CD4-positive, alpha-beta T cell treated with Interleukin-15 for 1 hour (primary cell): ENCODE data around the gene PDK2.

ENCODE experiments used
- DNase-seq: peaks from one replicate; pipeline ENCODE4 v3.0.0-alpha.2; 2020

The PDK2 gene

DNA sequence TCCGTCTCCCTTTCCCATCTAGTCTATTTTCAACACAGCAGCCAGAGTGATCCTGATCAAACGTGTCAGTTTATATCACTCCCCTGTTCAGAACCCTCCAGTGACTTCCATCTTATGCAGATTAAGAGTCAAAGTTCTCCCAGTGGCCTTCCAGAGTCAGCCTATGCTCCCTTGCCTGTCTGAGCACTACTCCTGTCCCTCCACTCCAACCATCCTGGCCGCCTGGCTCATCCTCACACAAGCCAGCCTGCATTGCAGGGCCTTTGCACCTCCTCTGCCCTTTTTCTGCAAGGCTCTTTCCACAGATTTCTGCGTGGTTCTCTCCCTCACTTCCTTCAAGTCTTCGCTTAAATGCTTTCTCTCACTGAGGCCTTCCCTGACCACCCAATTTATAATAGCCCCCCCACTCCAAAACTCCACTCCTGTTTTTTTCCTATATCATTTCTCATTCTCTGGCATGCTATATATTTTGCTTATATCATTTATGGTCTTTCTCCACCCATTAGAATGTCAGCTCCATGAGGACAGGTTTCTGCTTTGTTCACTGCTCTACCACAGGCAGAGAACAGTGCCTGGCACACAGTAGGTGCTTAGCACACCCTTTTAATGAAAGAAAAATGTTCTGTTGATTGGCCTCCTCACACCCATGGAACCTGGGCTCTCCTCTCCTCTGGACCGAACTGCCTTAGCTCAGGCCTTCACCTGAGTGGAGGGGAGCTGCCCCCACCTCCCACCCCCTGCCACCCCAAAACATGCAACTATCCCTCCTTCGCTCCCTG is 25.5 kb downstream of the PDK2 start:
- no peak for DNase-seq

DNA sequence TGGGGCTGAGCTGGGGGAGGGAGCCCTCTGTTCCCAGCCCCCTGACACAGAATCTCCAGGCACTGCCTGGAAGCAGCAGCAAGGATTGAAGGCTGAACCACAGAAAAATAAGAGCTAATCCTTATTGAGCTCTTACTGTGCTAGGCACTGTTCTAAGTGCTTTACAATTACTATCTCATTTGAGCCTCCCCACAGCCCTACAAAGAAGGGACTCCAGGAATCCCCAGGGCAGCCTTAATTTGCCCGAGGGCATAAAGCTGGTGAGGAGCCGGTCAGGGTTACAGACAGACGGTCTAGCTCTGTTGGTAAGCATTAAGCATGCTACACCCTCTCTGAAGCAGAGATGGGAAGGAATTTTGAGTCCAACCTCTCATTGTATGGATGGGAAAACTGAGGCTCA is 27.8 kb downstream of the PDK2 start:
- no peak for DNase-seq

DNA sequence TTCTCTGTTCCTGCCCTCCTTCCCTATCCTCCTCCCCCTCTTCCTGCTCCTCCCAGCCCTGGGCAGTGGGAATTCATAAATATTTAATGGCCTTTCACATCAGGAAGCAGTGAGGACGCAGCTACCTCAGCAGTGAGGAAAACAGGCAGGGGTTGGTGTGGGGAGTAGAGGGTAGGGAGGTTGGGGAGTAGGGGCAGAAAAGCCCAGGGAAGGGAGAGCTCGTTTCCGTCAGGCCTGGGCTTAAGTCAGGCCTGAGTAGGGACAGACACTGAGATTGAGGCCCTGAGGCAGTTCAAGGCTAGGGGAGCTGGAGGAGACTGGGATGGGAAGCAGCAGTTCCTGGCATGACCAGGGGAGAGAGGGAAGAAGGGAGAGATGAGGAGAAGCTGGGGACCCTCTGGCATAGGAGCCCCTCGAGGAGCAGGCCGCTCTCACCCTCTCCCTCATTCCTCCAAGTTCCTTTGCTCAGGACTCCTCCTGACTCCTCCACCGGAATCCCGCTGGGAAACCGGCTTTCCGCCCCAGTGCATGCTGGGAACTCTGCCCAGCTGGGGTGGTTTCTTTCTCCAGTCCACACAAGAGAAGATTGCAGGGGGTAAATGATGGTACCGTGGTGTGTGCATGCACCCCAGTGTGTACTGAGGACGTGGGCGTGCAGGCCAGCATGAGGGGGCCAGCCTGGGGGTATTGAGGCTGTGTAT is 28.6 kb downstream of the PDK2 start:
- DNase-seq = no peak

DNA sequence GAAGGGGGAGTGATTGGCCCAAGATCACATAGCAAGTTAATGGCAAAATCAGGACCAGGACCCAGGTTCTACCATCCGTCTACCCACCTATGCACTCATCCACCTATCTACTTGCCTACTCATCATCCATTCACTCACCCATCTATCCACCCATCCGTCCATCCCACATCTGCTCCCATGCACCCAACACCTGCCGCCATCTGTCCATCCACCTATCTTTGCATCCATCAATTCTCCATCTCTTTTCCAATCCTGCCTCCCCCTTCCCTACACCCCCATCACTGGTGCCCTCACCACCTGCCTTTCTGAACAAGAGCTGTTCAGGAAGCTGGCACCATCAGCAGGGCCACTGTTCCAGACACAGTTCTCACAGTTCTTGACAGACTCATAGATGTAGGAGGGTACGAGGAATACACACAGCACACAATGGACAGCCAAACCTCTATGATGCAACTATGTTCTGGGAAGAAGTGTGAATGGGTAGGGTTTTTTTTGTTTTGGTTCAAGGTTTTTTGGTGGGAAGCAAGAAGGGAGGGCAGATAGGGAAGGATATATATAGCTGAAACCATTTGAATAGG is 30.4 kb downstream of the PDK2 start:
- no peak for DNase-seq

DNA sequence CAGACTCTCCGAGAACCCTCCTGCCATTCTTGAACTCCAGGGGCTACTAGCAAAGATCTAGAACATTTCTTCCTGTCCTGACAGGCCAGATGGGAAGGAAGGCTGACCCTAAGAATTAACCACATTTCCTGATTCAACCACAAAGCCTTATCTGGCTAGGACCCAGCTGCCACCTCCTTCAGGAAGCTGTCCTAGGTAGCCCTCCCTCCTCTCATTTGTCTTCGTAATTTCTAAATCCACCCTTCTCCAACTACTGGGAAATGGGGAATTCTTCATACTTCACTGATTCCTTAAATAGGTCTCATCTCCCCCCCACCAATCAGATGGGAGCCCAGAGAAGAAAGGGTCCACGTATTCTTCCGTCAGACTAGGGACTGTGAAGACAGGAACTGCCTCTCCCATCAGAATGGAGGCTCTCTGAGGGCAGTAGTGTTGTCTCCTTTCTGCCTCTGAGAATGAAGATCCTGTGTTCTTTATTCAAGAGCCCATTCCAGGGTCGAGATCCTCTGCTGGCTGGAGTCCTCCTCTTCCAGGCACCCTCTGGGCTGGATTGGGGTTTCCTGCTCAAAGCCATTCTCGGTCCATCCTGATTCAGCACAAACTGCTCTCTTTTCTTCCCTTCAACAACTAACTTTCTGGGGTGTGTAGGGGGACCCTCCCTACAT is 32.7 kb downstream of the PDK2 start:
- no peak for DNase-seq

DNA sequence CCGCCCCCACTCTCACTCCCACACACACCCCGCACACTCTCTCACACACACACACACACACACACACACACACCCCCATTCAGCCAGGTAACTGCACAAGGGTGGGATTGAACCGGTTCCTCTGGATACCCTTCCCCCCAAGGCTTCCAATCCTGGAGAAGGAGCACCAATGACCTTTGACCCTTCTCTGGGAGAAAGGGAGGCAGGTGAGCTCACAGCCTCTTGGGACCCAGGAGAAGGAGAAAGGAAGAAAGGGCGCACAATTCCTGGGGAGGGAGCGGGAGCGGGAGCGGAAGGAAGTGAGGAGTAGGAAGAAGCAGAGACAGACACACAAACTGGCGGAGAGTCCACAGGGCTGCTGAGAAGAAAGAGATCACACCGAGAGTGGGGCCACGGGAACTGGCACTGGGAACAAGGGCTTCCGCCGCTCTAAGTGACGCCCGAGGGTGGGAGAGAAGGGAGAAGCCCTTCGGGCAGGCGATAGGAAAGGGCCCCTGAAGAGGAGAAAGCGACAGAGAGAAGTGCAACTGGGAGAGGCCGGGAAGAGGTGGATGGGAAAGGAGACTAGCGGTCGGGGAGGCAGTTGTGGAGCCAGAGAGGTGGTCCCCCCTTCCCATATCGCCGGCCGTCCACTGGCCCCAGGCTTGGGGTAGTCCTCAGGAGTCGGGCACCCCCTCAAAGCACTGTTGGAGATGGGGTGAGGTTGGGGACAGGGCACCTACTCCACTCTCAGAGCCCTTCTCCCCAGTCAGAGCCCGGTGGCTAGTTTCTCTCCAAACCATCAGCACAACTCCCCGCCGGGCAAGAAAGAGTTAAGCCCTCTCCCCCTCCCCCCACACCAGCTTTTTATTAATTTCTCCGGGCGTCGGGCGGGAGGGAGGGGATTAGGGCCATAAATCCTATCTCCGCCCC is 33.5 kb downstream of the PDK2 start:
- no peak for DNase-seq

DNA sequence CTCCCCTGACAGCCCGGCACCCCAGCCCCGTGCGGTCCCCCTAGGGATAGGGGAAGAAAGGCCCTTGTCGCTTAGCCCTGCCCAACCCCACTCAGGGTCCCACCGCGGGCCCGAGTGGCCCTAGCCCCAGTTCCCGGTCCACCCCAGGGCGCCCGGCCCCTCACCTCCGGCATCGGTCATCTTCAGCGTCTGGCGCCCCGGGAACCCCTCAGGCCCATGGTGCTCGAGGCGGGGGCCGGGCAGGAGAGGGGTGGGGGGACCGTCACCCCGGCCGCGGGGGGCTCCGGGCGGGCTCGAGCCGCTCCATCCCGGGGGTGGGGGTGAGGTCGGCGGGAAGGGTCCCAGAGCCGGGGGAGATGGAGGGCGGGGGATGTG is 34.2 kb downstream of the PDK2 start:
- no peak for DNase-seq

DNA sequence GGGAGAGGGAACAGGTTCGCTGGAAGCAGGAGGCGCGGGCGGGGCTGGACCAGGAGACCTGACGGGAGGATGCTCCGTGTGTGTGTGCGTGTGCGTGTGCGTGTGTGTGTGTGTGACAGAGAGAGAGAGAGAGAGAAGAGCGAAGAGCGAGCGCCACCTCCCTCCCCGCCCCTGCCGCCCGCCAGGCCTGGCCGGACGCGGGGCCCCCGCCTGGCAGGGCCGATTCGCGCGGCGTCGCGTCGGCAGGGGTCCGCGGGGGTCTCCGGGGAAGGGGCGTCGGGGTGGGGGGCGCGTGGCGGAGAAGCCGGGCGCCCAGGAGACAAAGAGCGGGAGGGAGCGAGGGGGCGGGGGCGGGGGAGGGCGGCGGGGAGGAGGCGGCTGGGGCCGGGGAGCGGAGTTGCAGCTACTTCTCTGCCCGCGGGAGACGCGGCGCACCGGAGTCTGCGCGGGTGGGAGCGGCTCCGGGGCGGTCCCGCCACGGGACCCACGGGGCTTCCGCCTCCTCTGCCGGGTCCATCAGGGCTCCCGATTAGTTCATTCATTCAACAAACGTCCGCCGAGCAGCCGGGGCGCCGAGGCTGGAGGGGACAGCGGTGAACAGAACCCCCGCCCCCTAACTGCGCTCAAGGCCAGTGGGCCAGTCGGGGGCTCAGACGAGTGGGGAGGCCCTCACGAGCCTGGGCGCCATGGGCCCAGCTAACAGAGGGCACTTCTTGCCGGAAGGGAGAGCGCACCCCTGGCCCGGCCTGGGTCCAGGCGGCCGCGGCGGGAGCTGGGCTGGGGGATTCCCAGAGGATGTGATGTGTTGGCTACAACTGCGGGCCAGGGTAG is 34.8 kb downstream of the PDK2 start, which contains the start of gene SAMD14:
Gene SAMD14, minus strand, starts transcription at position 433 of the 831 bp plus-strand sequence. CDS start 5,201 bp downstream, outside the sequence.
- peak; percentile 60 for DNase-seq

DNA sequence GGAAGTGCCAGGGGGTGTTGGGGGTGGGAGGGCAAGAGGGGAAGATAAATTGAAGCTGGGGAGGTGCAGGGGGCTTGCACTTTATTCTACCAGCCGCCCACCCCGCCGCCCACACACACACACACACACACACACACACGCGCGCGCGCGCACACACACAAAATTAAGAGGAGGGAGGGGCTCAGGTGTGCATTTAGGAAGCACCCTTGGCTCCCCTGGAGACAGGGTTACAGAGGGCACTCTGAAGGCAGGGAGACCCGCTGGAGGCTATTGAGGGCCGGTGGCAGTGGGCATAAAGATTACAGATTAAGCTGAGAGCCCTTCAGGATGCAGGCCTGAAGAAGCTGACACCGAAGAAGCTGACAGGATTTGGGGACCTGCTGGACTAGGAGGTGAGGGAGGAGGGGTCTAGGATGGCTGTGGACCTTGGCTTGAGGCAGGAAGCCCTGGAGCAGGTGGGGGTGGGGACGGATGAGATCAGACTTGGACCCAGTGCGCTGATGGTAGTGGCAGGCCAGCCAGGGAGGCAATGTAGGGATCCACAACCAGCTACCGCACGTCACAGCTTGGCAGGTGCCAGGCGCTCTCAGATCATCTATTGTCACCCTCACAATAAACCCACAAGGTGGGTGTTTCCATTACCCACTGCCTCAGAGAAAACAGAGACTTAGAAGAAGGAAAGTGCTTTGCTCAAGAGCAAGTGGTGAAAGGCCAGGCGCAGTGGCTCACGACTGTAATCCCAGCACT is 35.6 kb downstream of the PDK2 start:
- no peak for DNase-seq

DNA sequence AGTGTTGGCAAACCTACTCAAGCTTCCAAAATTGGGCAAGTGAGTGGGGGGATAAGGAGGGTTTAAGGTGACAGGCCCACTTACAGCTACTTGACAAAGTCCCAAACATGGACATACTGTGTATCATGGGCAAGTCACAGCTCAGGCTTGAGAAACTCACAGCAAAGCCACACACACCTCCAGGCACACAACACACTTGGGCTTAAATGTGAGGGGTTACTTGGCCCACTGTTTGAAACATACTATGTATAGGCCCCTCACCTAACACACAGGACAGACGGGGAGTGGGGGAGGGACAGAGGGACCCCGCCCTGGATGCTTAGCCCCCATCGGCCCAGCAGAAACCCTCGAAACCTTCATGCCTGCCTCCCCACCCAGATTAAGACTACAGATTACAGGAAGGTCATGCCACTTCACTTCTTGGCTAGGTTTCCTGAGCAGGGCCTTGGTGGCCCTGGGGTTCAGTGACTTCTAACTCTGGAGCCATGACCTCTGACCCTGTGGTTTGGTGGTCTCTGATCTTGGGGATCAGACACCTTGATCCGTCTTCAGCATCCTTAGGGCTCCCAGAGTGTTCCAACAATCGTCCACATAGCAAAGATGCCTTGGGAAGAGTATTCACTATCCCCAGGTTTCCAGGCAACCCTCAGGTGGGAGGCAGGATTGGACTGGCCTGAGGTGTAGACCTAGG is 37.1 kb downstream of the PDK2 start:
- no peak for DNase-seq

DNA sequence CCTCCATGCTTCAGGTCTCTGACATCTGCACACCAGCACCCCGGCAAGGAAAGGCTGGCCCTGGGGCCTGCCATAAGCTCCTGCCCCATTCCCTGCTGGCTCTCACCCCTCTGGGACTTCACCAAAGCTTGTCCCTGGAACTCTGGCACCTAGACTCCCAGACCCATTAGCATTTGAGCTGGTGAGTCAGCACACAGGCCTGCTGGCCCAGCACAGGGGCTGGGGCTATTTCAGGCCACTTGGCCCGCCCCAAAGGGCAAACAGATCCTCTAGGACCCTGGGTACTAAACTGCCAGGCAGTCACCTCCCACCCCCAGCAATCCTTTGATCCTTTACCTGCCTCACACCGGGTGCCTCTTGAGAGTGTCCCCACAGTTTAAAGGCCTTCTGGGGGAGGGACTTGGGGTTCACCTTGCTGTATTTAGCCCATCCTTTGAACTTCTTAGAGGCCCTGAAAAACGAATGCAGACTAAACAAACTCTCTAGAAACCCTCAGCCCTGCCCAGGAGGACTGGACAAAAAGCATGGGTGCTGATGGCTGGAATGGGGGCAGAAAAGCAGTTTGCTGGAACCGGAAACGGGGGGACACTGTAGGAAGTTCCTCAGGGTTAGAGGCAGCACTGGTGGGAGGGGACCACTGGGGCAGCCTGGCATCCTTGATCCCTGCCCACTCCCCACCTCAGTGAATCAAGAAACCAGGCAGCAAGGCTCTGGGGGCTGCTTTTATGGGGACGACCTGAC is 38.0 kb downstream of the PDK2 start:
- no peak for DNase-seq

DNA sequence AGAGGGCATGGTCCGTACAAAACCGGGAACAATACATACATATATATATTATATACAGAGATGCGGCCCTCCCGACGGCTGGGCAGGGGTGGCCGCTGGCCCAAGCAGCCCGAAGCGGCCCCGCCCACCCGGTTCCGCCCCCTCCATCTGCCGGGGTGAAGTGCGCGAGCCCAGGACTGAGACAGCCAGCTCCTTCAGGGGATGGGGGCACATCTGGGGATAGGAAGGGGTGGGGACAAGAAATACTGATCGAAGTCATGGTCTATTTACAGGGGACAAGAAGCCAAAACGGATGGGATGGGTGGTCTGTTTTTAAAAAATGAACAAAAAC is 38.6 kb downstream of the PDK2 start:
- DNase-seq = no peak

DNA sequence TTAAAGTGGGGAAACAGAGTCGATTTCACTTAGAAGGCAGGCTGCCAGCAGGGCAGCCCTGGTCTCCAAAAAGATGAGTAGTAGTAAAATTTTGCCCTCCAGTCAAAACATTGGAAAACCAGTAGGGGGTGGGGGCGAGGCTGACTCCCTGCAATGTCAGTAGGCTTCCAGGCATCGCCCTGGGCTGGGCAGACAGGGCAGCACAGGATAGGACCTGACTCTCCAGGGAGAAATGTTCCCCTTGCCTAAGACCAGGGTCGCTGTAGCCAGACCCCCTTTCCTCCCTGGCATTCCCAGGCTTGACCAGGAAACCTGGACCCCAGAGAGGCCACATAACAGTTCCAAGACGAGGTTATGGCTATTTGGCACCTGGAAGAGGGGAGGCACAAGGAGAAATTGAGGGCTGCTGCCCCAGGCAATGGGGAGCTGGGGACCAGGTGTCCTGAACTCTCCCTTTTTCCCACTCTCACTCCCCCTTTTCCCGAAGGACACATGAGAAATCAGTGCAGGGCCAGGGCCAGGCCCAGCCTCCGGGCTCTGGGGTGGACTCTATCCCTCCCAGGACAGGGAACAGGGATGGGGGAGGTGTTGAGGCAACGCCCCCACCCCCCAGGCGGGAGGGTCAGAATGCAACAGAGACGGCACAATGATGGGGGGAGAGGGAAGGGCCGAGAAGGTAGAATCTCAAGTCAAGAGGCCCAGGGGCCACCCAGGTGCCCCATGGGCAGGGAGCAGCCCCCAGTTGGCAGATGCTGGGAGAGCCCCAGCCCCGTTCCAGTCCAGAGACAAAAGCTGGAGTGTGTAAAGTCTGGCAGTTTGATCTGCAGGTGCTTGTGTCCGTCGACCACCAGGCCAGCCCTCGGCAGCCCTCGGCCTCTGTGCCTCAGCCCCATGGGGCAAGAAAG is 39.3 kb downstream of the PDK2 start:
- no peak for DNase-seq

DNA sequence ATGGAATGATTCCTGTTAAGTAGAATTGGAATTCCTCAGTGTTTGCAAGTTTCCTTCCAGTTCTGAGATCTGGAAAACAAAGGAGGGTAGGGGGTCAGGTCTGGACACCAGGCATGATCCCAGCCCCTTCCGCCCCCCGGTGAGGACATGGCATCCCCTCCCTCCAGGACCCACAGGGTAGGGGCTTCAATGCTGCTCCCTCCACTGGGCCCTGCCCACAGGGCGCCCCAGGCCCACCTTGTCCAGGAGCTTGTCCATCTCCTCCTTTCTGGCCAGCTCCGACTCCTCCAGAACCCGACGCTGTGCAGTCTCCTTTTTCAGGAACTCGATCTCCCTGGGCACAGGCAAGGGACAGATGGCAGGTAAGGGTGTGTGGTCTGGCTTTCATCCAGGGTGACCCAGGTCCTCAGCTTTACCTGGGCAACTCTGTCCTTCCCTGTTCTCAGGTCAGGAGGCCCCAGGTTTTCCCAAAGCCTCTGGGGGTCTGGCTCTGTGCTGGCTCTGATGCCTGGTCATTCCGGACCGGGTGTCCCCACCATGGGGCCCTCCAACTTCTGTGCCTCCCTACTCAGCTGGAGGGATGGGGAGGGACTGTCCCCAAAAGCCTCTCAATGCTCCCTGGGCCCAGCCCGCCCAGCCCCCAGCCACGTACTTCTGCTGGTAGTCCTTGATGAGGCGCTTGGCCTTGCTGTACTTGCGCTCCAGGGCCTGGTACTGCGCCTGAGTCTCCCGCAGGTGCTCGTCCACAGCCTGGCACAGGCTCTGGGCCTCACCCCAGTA is 40.4 kb downstream of the PDK2 start:
- no peak for DNase-seq

DNA sequence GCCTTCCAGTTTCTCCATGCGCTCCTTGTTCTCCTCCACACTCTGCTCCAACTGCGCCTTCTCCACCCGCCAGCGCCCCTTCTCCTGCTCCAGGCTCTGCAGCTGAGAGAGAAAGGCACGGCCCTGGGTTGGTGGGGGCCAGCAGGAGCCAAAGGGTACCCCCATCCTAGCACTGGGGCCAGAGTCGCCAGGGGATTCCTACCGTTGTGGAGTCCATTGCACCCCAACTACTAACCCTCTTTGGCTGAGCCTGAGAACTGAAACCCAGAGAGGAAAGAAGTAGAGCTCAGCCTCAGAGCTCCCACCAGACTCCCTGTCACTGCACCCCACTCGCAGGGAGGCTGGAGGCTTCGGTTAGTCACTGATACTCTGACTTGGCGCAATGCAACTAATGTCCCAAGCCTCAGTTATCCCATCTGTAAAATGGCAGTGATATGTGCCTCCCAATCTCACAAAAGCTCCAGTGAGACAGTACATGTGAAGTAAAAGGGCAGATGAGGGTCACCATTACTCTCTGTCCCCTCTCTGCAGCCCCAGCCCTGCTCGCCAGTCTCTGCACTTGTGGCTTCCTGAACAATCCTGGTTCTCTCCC is 41.0 kb downstream of the PDK2 start:
- no peak for DNase-seq

DNA sequence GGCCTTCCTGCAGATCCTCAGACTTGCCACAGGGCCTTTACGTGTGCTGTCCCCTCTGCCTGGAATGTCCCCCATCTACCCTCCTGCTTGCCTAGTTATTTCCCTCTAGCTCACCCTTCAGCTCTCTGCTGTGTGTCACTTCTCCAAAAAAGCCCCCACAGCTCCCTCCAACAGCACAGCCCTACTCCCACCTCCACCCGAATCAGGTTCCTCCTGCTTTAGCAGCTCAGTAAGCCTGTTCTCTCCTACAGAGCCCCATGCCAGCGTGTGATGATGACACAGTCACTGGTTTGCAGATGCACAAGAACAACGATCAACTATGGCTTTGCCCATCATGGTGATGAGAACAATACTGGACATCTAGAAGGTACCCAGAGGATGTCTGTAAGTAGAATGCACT is 41.9 kb downstream of the PDK2 start:
- DNase-seq = no peak

DNA sequence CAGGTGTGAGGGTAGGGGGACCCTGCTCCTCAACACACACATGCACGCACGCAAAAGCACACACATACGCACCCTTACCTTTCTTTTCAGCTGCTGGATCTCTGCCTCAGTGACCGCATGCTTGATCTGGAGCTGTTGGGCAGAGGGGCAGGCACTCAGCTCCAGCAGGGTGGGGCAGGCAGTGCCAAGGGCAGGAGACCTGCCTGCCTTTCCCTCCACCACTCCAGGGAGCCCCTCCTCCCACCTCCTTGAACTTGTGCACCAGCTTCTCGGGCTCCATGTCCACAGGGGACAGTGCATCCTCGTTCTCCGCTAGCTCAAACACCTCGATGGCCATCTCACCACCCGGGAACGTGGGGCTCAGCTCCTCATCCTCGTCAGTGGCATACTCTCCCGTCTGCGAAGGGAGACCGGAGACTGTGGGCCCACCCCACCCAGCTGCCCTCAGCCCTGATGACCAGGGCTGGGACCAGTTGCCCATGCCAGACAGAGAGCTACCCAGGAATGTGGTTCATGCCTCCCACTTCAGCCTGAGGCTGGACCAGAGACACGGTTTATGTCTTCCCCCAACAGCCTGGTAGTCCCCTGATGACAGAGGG is 44.1 kb downstream of the PDK2 start:
- no peak for DNase-seq
